Smooth muscle cell (in vitro differentiated cells): ENCODE measurements around the gene ALDH2. TPM values are rescaled to one million over a fixed set of nuclear protein-coding genes. Genes with fewer than 3 reads are reported as not detected.
"Not testable (repeated sequence)": the region's sequence is repeated elsewhere in the genome, so short reads cannot be mapped to it uniquely, and the experiment has no call there.

Experiments
- DNase-seq: peaks from one replicate; lab custom pipeline; 2025; ENCODE audit not compliant: unreplicated experiment; lab: John Stamatoyannopoulos, UW
- H2AFZ ChIP-seq: fragments of 200-600 bp; sonication (generic); 2 replicates; pipeline ENCODE4 v1.6.0; 2016; ENCODE audit warnings: antibody characterized with exemption, low read depth, mild to moderate bottlenecking
- H3F3A ChIP-seq: fragments of 200-600 bp; sonication (generic); 2 replicates; pipeline ENCODE4 v1.6.0; 2017; ENCODE audit warnings: antibody characterized with exemption, low read depth
- H3K27ac ChIP-seq: fragments of 200-600 bp; sonication (generic); 2 replicates; pipeline ENCODE4 v1.5.1; 2016; ENCODE audit warnings: low read depth, mild to moderate bottlenecking
- H3K27me3 ChIP-seq: fragments of 200-600 bp; sonication (generic); 2 replicates; pipeline ENCODE4 v1.6.1; 2016; ENCODE audit warnings: low read depth, mild to moderate bottlenecking
- H3K36me3 ChIP-seq: fragments of 200-600 bp; sonication (generic); 2 replicates; pipeline ENCODE4 v1.5.1; 2016; ENCODE audit warnings: low read depth
- H3K4me1 ChIP-seq: fragments of 200-600 bp; sonication (generic); 2 replicates; pipeline ENCODE4 v1.5.1; 2016; ENCODE audit warnings: low read depth
- H3K4me2 ChIP-seq: fragments of 200-600 bp; sonication (generic); 2 replicates; pipeline ENCODE4 v1.6.0; 2016; ENCODE audit warnings: mild to moderate bottlenecking
- H3K4me3 ChIP-seq: fragments of 200-600 bp; sonication (generic); 2 replicates; pipeline ENCODE4 v1.5.1; 2016; ENCODE audit warnings: mild to moderate bottlenecking
- H3K79me2 ChIP-seq: fragments of 200-600 bp; sonication (generic); 2 replicates; pipeline ENCODE4 v1.6.0; 2016; ENCODE audit warnings: low read depth, mild to moderate bottlenecking
- H3K9ac ChIP-seq: fragments of 200-600 bp; sonication (generic); 2 replicates; pipeline ENCODE4 v1.6.0; 2016; ENCODE audit warnings: low read depth
- H3K9me3 ChIP-seq: fragments of 200-600 bp; sonication (generic); replicated peaks from 2 replicates; pipeline ENCODE4 v1.5.1; 2016; ENCODE audit warnings: low read depth
- H4K20me1 ChIP-seq: fragments of 200-600 bp; sonication (generic); 2 replicates; pipeline ENCODE4 v1.6.0; 2016; ENCODE audit warnings: low read depth
- CTCF ChIP-seq: fragments of 200-600 bp; sonication (generic); IDR thresholded peaks from 2 replicates; pipeline ENCODE4 v1.5.1; 2017; ENCODE audit warnings: borderline replicate concordance, mild to moderate bottlenecking, antibody characterized with exemption; ENCODE audit not compliant: insufficient read depth, poor library complexity, severe bottlenecking
- WGBS: methylation state at CpG from one replicate; pipeline ENCODE4 v1.1.7; 2016; ENCODE audit warnings: low lambda C conversion rate; 5-methylcytosine and 5-hydroxymethylcytosine counted together
- polyA plus RNA-seq: library from polyadenylated mRNA; unstranded; fragments of >200 nt; fragmentation: Nextera tagmentation; extraction: Ambion mirVana; gene quantifications from 2 replicates; pipeline ENCODE4 v1.2.1, GENCODE V29; 2016
- total RNA-seq: library from RNA; depleted of rRNA; stranded (reverse); fragments of >200 nt; gene quantifications from 2 replicates; pipeline ENCODE4 v1.2.3, GENCODE V29; 2014

Gene ALDH2
- total and polyA plus RNA-seq, 2 experiments from 2014 or later = 17.0 to 54.6 TPM

GRCh38 chr12:111824312-111824711 lies 57.6 kb downstream of the ALDH2 start:
- not testable (repeated sequence) for H2AFZ ChIP-seq, H3K27me3 ChIP-seq, H3F3A ChIP-seq, H3K9ac ChIP-seq, DNase-seq, H3K4me1 ChIP-seq, H3K79me2 ChIP-seq, H3K4me3 ChIP-seq, H3K36me3 ChIP-seq, H4K20me1 ChIP-seq, H3K27ac ChIP-seq, H3K4me2 ChIP-seq, H3K9me3 ChIP-seq
- WGBS = 45% methylated on average over 4 of the region's 4 CpGs
- TF ChIP-seq CTCF = peak; percentile 33

DNA sequence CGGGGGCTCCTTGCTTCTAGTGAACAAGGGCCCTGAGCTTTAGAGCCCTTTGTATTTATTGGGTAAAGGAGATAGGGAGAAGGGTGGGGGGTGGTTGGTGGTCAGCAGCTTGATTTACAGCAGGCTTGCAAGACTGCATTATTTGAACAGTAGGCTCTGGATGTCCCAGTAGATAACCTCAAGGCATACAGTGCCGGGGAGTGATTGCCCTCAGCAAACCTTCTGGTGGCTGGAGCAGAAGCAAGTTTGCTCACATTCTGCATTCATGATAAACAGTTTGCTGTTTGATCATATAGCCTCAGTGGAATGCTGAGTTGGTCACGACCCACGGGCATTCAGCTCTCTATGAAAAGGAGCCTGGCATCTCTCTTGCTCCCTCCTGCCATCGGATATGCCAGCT lies 58.8 kb downstream of the ALDH2 start:
- no peaks in the 10 kb centered on the region for H4K20me1 ChIP-seq
- no peak overlapping the region for H2AFZ ChIP-seq
- peaks cover 8% of the 10 kb centered on the region for H3K4me1 ChIP-seq
- no peak overlapping the region for H3K27ac ChIP-seq
- no peaks in the 10 kb centered on the region for H3K36me3 ChIP-seq
- no peak for DNase-seq
- no peaks in the 10 kb centered on the region for H3K79me2 ChIP-seq
- no peak overlapping the region for H3K9ac ChIP-seq
- no peak overlapping the region for H3K4me3 ChIP-seq
- H3K9me3 ChIP-seq = no peaks in the 10 kb centered on the region
- H3F3A ChIP-seq = no peaks in the 10 kb centered on the region
- 88% methylated on average over 5 of the region's 5 CpGs for WGBS
- H3K27me3 ChIP-seq = no peaks in the 10 kb centered on the region
- H3K4me2 ChIP-seq = no peak overlapping the region
- TF ChIP-seq CTCF = no peak

DNA sequence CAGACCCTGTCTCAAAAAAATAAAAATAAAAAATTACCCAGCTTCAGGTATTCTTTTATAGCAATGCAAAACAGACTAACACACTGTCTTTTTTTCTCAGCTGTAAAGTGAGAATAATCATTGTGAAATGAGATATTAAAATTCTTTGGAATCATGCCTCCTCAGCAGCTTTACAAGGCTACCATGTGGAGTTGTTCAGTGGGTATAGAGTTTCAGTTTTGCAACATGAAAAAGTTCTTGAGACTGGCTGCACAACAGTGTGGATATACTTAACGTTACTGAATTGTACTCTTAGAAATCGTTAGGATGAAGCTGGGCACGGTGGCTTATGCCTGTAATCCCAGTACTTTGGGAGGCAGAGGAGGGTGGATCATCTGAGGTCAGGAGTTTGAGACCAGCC lies 59.6 kb downstream of the ALDH2 start:
- no peaks in the 10 kb centered on the region for H3K27me3 ChIP-seq
- no peaks in the 10 kb centered on the region for H3K79me2 ChIP-seq
- H3K9ac ChIP-seq = no peak overlapping the region
- no peak overlapping the region for H2AFZ ChIP-seq
- H4K20me1 ChIP-seq = no peaks in the 10 kb centered on the region
- 80% methylated on average over 3 of the region's 3 CpGs for WGBS
- H3K27ac ChIP-seq = no peak overlapping the region
- H3K36me3 ChIP-seq = no peaks in the 10 kb centered on the region
- DNase-seq = no peak
- H3K4me3 ChIP-seq = no peak overlapping the region
- H3F3A ChIP-seq = no peaks in the 10 kb centered on the region
- no peaks in the 10 kb centered on the region for H3K9me3 ChIP-seq
- no peak overlapping the region for H3K4me2 ChIP-seq
- H3K4me1 ChIP-seq = peaks cover 8% of the 10 kb centered on the region
- no peak for TF ChIP-seq CTCF

GRCh38 chr12:111826992-111827391 lies 60.3 kb downstream of the ALDH2 start:
- WGBS = 75% methylated on average over 2 of the region's 2 CpGs

More at GRCh38 chr12:111826992-111827391, 60.3 kb downstream of the ALDH2 start:
- Histone ChIP-seq H3K9ac (no peak overlapping the region), H2AFZ (no peak overlapping the region), H3K27me3 (no peaks in the 10 kb centered on the region), H3K36me3 (no peaks in the 10 kb centered on the region), H3K79me2 (no peaks in the 10 kb centered on the region), H3K4me2 (no peak overlapping the region), H3K27ac (no peak overlapping the region), H4K20me1 (no peaks in the 10 kb centered on the region), H3F3A (no peaks in the 10 kb centered on the region), H3K4me1 (peaks cover 8% of the 10 kb centered on the region), H3K9me3 (no peaks in the 10 kb centered on the region), H3K4me3 (no peak overlapping the region)
- DNase-seq = no peak
- TF ChIP-seq CTCF = no peak
